Amniotic epithelial cell (primary cell): Measurements from ENCODE around the gene KIF9.
"Not testable (repeated sequence)": the region's sequence is repeated elsewhere in the genome, so short reads cannot be mapped to it uniquely, and the experiment has no call there.

Source experiments
- DNase-seq: peaks from one replicate; pipeline ENCODE4 v3.0.0-alpha.2; 2010; ENCODE audit warnings: low read depth

Gene KIF9, protein sequence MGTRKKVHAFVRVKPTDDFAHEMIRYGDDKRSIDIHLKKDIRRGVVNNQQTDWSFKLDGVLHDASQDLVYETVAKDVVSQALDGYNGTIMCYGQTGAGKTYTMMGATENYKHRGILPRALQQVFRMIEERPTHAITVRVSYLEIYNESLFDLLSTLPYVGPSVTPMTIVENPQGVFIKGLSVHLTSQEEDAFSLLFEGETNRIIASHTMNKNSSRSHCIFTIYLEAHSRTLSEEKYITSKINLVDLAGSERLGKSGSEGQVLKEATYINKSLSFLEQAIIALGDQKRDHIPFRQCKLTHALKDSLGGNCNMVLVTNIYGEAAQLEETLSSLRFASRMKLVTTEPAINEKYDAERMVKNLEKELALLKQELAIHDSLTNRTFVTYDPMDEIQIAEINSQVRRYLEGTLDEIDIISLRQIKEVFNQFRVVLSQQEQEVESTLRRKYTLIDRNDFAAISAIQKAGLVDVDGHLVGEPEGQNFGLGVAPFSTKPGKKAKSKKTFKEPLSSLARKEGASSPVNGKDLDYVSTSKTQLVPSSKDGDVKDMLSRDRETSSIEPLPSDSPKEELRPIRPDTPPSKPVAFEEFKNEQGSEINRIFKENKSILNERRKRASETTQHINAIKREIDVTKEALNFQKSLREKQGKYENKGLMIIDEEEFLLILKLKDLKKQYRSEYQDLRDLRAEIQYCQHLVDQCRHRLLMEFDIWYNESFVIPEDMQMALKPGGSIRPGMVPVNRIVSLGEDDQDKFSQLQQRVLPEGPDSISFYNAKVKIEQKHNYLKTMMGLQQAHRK

DNA sequence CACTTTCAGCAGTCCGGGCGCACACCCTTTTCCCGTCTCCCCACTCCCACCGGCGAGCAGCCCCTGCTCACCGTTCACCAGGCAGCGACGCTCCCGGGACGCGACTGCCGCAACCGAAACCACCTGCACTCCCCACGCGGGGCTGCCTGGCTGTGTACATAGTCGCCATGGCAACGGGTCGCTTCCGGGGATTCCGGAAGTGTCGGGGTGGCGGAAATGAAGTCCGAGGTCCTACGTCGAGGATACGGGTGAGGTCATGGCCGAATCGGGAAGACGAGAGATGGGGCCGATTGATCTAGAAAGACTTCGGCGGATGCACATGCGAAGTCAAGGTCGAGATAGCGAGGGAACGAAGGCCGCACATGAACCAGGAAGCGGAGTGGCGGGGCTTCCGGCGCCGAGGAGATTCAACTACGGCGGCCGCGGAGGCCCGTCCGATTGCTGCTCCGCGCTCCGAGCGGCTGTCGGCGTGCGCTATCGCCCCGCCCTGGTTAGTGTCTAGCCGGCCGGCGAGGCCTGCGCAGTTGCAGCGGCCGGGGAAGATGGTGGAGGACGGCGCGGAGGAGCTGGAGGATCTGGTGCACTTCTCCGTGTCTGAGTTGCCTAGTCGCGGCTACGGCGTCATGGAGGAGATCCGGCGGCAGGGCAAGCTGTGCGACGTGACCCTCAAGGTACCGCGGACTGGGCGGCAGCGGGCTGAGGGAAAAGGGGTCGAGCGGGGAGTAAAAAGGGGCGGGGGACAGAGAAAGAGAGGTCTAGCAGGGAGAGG is at the start of gene KIF9, which contains the start of gene KLHL18:
Gene KIF9, minus strand, starts transcription at position 376 of the 769 bp plus-strand sequence. CDS start 5,425 bp downstream, outside the sequence.
Gene KLHL18, plus strand, starts transcription at position 521 of the 769 bp plus-strand sequence. Its CDS starts 22 bp downstream, at position 543.
- peak; percentile 91 for DNase-seq

DNA sequence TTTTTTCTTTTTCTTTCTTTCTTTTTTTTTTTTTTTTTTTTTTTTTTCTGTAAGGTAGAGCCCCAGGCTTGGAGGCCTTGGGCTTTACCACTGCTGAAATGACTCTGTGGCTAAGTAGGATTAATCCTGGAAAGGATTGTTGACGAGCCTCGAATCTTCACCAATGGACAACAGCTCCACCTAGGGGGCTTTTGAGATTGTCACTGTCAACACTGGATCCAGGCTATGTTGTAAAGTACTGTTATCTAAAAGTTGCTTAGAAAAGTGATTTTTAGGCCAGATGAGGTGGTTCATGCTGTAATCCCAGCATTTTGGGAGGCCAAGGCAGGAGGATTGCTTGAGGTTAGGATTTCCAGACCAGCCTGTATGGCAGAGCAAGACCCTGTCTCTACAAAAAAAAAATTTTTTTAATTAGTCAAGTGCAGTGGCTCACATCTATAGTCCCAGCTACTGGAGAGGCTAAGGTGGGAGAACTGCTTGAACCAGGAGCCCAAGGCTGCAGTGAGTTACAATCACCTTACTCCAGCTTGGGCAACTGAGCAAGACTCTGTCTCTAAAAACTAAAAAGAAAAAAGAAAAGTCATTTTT is 41.8 kb upstream of the KIF9 start:
- peak; percentile 89 for DNase-seq

DNA sequence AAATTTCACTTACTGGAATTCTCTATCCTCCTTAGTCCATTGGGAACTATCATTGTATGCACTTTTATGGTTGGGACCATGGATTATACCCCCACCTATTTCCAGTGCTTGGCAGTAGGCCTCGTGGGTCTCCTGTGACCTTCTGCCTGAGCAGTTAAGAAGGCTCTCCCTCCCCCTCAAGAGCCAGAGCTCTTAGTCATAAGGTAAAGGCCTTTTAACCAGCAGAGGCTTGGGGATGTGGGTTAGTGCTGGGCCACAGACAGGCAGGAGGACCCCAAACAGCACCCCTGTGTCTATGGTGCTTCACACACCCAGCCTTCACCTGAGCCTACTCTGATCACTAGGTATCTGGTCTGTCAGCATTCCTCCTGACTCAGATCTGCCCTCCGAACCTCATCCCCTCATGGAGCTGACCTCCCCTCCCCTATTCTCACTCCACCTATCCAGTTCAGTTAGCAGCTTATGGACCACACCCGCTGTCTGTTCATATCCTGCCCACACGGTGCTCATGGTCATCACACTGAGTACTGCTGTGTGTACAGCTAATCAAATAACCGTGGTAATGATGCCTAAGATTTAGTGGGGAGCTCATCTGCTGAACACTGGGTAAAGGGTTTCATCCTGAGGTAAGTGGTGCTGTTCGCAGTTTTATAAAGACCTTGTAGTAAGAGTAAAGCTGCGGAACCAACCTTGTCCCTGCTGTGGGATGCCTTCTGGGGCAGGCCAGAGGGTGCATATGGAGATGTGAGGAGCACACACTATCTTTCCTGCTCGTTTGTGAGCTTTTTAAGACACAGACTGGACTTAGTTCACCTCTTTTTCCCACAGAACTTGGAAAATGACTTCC is 41.1 kb upstream of the KIF9 start:
- DNase-seq = peak; percentile 74

DNA sequence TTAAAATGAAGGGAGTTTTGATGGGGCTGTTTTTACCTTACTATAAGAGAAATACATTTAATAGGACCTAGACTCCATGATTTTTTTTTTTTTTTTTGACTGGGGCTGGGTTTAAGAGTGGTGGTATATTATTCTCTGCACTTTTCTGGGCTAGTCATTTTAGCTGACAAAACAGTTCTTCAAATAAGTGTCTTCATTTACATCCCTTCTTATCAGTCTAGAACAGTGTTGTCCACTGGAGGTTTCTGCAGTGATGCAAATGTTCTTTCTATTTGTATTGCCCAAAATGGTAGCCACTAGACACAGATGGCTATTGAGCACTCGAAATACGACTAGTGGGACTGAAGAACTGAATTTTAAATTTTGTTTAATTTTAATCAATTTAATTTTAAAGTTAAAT is 37.4 kb upstream of the KIF9 start:
- no peak for DNase-seq

DNA sequence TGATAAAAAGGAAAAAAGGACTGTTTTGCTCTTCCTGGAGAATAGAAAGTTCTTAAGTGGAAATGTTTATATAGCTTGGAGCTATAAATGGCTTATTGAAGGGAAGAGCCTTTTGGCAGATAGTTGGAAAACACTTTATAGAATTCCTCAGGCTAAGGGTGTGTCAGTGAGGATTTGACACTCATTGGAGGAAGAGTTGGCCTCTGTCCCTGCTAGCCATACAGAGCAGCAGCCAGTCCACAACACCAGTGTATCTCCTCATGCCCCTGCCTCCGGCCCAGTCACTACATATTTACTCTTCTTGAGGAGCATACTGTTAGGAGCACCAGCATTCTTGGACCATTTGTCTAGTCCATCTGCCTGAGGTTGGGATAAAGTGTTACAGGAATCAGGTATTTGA is 36.3 kb upstream of the KIF9 start:
- DNase-seq = no peak

DNA sequence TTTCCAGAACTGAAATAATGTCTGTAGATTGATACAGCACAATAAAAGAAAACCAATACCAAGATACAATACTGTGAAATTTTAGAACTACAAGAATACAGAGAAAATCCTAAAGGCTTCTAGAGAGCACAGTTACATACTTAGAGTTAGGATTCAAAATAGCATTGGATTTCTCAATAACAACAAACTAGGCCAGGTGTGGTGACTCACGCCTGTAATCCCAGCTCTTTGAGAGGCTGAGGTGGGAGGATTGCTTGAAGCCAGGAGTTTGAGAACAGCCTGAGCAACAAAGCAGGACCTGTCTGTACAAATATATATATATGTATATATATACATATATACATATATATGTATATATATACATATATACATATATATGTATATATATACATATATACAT is 33.6 kb upstream of the KIF9 start:
- peak; percentile 72 for DNase-seq

DNA sequence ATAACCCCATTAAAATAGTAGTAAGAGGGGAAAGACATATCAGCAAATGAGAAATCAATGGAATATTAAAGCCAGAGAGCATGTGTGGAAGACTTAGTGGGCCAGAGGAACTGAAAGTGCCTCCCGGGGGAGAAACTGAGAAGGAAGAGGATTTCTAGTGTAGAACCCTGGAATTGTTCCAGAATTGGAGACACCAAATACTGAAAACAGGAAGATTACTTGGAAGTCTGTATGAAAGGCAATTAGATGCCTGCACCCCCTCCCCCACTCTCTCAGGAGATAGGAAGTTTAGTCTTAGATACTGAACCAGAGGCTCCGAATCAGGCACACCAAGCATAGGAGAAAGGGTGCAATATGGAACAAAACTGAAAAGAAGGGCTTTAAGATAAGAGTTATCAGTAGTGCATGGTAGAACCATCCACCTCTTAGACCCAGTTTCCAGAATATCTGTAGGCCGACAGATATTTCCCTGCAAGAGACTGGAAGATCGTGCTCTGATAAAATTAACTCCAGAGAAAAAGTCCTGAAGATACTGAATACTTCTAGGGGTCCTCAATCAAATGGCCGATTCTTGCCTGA is 32.6 kb upstream of the KIF9 start:
- peak; percentile 5 for DNase-seq

DNA sequence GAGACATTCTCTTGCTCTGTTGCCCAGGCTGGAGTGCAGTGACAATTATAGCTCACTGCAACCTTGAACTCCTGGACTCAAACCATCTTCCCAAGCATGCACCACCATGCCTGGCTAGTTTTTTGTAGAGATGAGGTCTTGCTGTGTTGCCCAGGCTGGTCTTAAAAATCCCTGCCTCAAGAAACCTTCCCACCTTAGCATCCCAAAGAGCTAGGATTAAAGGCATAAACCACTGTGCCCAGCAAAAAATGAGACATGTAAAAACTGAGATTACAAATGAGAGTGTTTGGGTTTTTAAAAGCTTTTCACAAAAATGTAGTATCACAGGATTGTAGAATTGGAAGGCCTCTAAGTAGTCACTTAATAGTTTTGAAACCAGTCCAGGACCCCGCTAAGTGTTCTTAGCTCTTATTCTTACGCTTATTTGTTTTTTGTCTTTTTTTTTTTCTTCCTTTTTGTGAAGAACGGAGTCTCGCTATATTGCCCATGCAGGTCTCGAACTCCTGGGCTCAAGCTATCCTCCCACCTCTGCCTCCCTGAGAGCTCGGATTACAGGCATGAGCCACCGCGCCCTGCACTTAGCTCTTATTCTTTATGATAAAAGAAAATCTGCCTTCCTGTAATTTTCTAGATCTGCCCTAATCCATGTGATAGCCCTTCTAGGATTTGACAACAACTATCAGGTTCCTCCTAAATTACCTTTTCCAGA is 31.6 kb upstream of the KIF9 start:
- no peak for DNase-seq

DNA sequence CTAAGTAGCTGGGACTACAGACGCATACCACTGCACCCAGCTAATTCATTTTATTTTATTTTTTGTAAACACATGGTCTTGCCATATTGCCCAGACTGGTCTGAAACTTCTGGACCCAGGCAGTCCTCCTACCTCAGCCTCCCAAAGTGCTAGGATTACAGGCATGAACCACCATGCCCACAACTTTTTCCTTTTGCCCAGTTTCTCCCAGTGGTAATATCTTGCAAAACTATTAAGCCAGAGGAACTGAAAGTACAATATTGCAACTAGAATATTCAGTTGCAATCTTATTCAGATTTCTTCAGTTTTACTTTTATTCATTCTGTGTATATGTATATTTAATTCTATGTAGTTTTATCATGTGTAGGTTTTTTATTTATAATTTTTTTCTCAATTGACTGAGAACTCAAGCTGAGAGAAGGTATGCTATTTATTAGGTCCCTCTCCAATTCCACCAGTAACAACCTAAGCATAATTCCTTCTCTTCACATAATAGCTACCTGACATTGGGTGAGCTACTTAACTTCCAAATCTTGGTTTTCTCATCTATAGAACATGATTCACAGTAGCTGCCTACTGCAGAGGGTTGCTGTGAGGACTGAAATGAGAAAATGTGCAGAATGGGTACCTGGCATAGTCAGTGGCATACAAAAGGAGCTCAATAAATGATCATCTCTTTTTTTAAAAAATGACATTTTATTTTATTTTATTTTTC is 30.9 kb upstream of the KIF9 start:
- DNase-seq = no peak

DNA sequence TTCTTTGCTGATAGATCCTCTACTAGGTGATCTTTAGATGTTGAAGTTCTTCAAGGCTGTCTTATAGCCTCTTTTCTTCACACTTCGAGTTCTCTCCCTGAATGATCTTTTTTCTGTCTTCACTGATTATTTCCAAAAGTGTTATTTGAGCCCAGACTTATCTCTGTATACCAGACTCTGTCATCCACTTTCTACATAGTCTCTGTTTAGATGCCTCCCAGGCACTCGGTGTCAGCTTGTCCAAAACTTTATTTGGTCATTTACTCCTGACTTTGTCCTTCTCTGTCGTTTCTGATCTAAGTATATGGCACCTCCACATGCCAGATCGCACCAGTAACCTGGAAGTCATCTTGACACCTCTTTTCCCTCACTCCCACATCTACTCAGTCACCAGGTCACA is 27.8 kb upstream of the KIF9 start:
- DNase-seq = no peak

DNA sequence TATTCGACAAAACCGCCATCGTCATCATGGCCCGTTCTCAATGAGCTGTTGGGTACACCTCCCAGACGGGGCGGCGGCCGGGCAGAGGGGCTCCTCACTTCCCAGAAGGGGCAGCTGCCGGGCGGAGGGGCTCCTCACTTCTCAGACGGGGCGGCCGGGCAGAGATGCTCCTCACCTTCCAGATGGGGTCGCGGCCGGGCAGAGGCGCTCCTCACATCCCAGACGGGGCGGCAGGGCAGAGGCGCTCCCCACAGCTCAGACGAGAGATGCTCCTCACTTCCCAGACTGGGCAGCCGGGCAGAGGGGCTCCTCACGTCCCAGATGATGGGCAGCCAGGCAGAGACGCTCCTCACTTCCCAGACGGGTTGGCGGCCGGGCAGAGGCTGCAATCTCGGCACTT is 26.6 kb upstream of the KIF9 start:
- DNase-seq = not testable (repeated sequence)

DNA sequence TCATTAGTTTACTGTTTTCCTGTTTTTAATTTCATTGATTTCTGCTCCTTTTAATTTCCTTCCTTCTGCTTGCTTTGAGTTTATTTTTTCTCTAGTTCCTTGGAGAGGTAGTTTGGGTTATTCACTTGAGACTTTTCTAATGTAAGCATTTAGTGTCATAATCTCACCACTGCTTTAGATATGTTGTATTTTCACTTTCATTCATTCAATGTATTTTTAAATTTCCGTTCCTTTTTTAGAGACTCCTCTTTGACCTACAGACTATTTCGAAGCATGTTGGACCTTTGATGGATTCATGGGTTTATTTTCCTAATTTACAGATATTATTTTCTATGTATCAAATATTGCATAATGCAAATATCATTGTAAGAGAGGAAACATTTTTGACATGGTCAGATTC is 23.4 kb upstream of the KIF9 start:
- no peak for DNase-seq

DNA sequence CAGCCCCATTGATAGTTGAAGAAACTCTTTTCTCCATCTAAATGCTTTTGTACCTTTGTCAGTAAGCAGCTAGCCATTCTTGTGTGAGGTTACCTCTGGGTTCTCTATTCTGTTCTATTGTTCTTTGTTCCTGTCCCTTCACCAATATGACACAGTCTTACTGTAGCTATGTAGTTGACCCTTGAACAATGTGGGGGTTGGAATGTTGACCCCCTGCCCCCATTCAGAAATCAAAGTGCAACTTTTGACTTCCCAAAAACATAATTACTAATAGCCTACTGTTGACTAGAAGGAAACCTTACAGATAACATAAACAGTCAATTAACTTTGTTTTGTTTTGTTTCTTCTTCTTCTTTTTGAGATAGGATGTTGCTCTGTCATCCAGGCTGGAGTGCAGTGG is 18.9 kb upstream of the KIF9 start:
- DNase-seq = no peak

DNA sequence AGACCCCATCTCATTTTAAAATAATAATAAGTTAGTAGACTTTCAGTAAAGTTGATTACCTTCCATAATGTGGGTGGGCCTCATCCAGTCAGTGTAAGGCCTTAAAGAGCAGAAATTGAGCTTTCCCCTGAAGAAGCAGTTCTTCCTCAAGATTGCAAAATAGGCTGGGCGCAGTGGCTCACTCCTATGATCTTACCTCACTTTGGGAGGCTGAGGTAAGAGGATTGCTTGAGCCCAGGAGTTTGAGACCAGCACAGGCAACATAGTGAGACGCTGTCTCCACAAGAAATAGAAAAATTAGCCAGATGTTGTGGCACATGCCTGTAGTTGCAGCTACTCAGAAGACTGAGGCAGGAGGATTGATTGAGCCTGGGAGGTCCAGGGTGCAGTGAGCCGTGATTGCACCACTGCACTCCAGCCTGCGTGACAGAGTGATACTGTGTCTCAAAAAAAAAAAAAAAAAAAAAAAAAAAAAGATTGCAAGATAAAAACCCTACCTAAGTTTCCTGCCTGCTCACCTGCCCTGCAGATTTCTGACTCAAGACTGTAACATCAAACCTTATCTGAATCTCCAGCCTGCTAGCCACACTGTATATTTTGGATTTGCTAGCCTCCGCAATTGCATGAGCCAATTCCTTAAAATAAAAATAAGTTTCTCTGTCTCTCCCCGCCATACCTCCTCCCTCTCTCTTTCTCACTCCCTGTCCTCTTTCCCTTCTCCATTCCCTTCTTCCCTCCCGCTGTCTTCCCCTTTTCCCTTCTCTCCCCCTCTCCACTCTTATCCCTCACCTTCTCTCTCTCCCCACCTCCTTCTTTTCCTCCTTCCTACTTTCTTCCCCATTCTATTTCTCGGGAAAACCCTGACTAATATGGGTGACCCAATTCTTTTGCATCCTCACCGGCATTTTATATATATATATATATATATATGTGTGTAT is 17.1 kb upstream of the KIF9 start:
- no peak for DNase-seq

DNA sequence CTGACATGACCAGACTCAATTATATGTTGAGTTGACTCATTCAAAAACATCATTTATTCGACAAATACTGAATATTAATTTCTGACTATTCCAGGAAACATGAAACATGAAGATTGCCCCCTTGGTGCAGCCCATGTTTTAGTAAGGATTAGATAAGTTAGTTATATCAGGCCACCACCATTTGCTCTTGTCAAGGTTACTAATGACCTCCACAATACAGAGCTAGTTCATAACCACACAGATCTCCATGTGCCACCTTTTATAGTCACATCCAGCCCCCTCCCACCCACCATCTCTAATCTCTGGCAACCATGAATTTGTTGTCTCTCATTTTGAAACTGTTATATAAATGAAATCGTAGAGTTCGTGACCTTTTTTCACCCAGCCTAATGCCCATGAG is 15.8 kb upstream of the KIF9 start:
- no peak for DNase-seq

DNA sequence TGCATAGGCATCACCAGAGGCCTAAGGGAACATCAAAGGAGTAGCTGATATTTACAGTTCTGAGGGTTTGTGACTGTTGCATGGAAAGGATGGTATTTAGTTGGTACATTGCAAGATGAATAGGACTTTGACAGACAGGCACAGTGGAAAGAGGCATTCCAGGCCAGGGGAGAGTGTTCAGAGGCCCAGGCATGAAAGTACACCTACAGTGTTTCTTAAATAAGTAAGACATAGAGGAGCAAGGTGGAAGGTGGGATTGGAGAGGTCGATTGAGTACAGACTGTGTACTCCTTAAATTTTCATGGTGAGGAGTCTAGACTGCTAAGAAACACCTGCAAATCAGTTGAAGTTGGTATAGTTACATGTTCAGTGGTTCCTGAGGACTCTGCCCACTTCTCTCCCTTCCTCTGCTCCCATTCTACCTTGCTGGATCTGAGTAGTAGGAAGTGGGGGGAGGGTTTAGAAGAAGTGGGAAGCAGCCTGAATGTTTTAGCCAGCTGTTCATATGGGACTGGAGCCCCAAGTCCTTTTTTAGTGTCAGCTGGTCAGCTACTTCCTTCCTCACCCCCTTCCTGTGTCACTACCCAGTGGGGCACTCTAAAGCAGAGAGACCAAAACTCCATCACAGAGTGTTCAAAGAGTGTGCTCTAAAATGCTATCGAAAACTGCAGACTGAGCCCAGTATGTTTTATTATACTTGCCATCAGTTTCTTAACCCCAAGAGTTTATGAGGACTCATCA is 14.1 kb upstream of the KIF9 start:
- DNase-seq = no peak

DNA sequence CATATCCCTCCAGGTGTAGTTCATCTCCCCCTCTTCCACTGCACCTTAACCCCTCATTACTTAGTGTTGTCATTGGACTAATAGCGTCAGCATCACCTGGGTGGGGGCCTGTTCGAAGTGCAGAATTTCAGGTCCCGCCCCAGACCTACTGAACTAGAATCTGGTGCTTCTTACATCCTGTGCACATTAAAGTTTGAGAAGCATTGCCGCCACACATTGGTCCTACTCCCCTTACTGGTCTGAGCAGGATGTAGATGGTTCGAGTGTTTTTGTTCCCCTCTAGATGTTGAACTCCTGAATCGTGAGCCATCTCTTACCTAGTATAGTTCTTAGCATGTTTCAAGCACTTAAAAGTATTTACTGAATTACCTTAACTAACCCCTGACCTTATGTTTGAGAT is 13.4 kb upstream of the KIF9 start:
- no peak for DNase-seq

DNA sequence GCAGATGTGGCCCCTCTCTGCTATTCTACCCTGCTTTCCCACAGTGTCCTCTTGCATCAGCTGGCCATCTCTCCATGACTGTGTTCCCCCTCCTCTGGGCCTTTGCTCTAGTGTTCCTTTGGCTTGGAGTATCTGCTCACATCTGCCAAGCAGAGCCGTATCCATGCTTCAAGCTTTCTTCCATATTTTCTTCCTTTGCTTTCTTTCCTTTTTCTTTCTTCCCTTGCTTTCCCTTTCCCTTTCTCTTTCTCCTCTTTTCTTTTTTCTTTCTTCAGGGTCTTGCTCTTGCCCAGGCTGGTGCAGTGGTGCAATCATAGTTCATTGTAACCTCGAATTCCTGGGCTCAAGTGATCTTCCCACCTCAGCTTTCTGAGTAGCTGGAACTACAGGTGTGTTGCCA is 12.7 kb upstream of the KIF9 start:
- DNase-seq = no peak
